Fibroblast of mammary gland (primary cell): ENCODE results near the gene ST6GAL2.

ENCODE experiments used
- DNase-seq: peaks from one replicate; pipeline ENCODE4 v3.0.0-alpha.2; 2010; ENCODE audit warnings: low read depth
- H3K4me3 ChIP-seq: 2 replicates; pipeline ENCODE4 v1.5.1; 2011; ENCODE audit warnings: low read depth, mild to moderate bottlenecking, low read length, moderate library complexity; ENCODE audit not compliant: control insufficient read depth
- CTCF ChIP-seq: conservative IDR thresholded peaks from 2 replicates; pipeline ENCODE4 v1.5.1; 2011; ENCODE audit warnings: low read depth, low read length, inconsistent platforms; ENCODE audit not compliant: control insufficient read depth, insufficient read depth

The ST6GAL2 gene

GRCh38 chr2:106899786-106900530 is 14.0 kb upstream of the ST6GAL2 start:
- DNase-seq: no peak
- no peak for TF ChIP-seq CTCF
- H3K4me3 ChIP-seq: no peak overlapping the region

GRCh38 chr2:106894545-106894944 is 8.6 kb upstream of the ST6GAL2 start:
- no peak for TF ChIP-seq CTCF
- no peak overlapping the region for H3K4me3 ChIP-seq
- DNase-seq: no peak

- H3K4me3 ChIP-seq: no peak overlapping the region
- no peak for TF ChIP-seq CTCF
- DNase-seq: no peak
Measured at GRCh38 chr2:106892048-106892447, 6.1 kb upstream of the ST6GAL2 start.

GRCh38 chr2:106890606-106891005 is 4.6 kb upstream of the ST6GAL2 start:
- no peak overlapping the region for H3K4me3 ChIP-seq
- no peak for TF ChIP-seq CTCF
- DNase-seq: no peak

- H3K4me3 ChIP-seq: peak overlapping the region; percentile 19
- no peak for TF ChIP-seq CTCF
- no peak for DNase-seq
Measured at GRCh38 chr2:106886916-106887758, 1.2 kb upstream of the ST6GAL2 start.

- TF ChIP-seq CTCF: no peak
- DNase-seq: no peak
Measured at GRCh38 chr2:106885329-106885728, 638 bp downstream of the ST6GAL2 start.

More at GRCh38 chr2:106885329-106885728, 638 bp downstream of the ST6GAL2 start:
- no peak overlapping the region for H3K4me3 ChIP-seq
